Stimulated activated CD8-positive, alpha-beta memory T cell treated with anti-CD3 and anti-CD28 coated beads, Interleukin-12 subunit alpha, Interleukin-12 subunit beta, amount 100 ng/mL, for 24 hours (primary cell): ENCODE measurements around the gene NCSTN.

Experiments used
- DNase-seq: peaks from one replicate; pipeline ENCODE4 v3.0.0-alpha.2; 2020; ENCODE audit errors: extremely low read depth

Gene NCSTN

GRCh38 chr1:160406131-160406968 is 63.2 kb downstream of the NCSTN start:
- DNase-seq: no peak

DNA sequence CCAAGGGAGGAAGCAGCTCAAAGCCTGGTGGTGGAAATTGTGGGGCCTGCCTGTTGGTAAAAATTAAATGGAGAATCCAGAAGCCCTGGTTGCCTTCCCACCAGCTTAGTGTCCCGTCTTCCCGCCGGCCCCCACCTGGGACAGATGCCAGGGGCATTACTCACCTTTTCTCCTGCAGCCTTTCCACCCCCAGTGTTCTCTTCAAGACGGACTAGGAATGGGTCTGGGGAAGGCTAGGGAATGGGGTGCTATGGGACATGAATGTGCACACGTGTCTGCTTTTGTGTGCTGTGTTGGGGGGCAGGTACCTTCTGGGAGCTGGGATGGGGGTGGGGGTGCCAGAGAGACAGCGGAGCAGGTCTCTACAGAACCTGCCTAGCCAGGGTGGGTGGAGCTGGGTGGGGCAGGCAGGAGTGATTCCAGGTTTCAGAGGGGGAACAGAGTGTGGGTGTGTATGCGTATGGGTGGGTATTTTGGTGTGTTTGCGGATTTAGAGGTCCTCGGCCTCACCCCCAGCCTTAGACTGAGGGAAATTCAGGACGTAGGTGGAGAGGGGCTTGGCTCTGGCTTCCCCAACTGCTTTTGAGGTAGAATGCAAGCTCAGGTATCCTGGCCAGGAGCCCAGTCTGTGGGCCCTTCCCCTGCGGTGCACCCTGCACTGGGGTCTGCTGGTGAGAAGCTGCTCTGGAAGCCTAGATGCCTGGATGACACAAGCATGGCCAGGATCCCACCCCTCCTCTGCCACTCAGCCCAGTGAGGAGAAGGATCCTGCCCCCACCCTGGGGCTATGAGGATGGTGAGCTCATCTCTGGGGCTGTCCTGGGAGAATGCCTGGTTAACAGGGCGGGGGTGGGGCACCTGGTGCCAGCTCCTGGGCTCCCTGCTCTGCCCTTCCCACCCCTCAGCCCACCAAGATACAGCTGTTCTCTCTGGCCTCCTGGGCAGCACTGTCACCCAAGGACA is 64.9 kb downstream of the NCSTN start:
- no peak for DNase-seq
